ENCODE results near the gene MBNL1.

GRCh38 chr3:152349392-152349791 is 80.7 kb downstream of the MBNL1 start:
- TF ChIP-seq CTCF (IDR thresholded peaks at IDR 0.05; ENCODE audit: borderline replicate concordance, extremely low read depth, low read length, poor library complexity, severe bottlenecking) = no peak
- TF ChIP-seq EZH2 (IDR thresholded peaks at IDR 0.05; ENCODE audit: borderline replicate concordance, low read depth, low read length, severe bottlenecking) = no peak

Measured in DND-41 (cell line).